CD14-positive monocyte (primary cell): Measurements from ENCODE around the gene TMED1. TPM values are rescaled to one million over a fixed set of nuclear protein-coding genes. Genes with fewer than 3 reads are reported as not detected.
A peak's percentile ranks its signal among the peaks of the same experiment; 100 is the strongest.

Experiments
- DNase-seq, 3 donors: peaks; one replicate each; pipeline ENCODE4 v3.0.0-alpha.2; 2011 to 2022
- H2AFZ ChIP-seq: 2 replicates; pipeline ENCODE4 v1.6.0; 2012; ENCODE audit warnings: mild to moderate bottlenecking, low read depth, low read length, inconsistent platforms; ENCODE audit not compliant: insufficient read depth, poor library complexity, severe bottlenecking
- H3K27ac ChIP-seq, 2 donors: 1 replicate in 1 of 2; 2 replicates in 1 of 2; pipeline ENCODE4 v1.5.1; 2012 to 2013; ENCODE audit warnings: low read length in 2 of 2, control low read depth in 1 of 2, inconsistent platforms in 1 of 2, low read depth in 1 of 2, mild to moderate bottlenecking in 1 of 2
- H3K27me3 ChIP-seq, 2 donors: one replicate each; pipeline versions ENCODE4 v1.6.0 to v1.6.1; 2011 to 2013; ENCODE audit warnings: low read length in 2 of 2; ENCODE audit not compliant: control insufficient read depth in 2 of 2, insufficient read depth in 2 of 2
- H3K36me3 ChIP-seq, 2 donors: replicated peaks in 1 of 2; 1 replicate in 1 of 2; 2 replicates in 1 of 2; pipeline versions ENCODE4 v1.5.1 to v1.6.1; 2012 to 2013; ENCODE audit warnings: low read length in 2 of 2, control low read depth in 1 of 2, inconsistent platforms in 1 of 2, mild to moderate bottlenecking in 1 of 2; ENCODE audit not compliant: insufficient read depth in 2 of 2, control insufficient read depth in 1 of 2
- H3K4me1 ChIP-seq, 2 donors: 1 replicate in 1 of 2; 2 replicates in 1 of 2; pipeline versions ENCODE4 v1.5.1 to v1.6.1; 2012 to 2013; ENCODE audit warnings: low read length in 2 of 2, control low read depth in 1 of 2, inconsistent platforms in 1 of 2, mild to moderate bottlenecking in 1 of 2, moderate library complexity in 1 of 2; ENCODE audit not compliant: insufficient read depth in 2 of 2, control insufficient read depth in 1 of 2
- H3K4me2 ChIP-seq: replicated peaks from 2 replicates; pipeline ENCODE3; 2012; ENCODE audit warnings: low read length, moderate library complexity, mild to moderate bottlenecking; ENCODE audit not compliant: poor library complexity, severe bottlenecking; ENCODE audit errors: extremely low read depth
- H3K4me3 ChIP-seq, 3 experiments: fragments of 200-600 bp in 1 of 3; sonication (generic) in 1 of 3; replicated peaks in 1 of 3; 1 replicate in 2 of 3; 2 replicates in 1 of 3; pipeline ENCODE4 v1.5.1; 2011 to 2013; ENCODE audit warnings: low read length in 3 of 3, mild to moderate bottlenecking in 3 of 3, control low read depth in 2 of 3, low read depth in 2 of 3, inconsistent platforms in 1 of 3, moderate library complexity in 1 of 3
- H3K79me2 ChIP-seq: 2 replicates; pipeline ENCODE4 v1.6.0; 2012; ENCODE audit warnings: mild to moderate bottlenecking, control low read depth, inconsistent platforms, low read length, moderate library complexity; ENCODE audit not compliant: insufficient read depth
- H3K9ac ChIP-seq: 2 replicates; pipeline ENCODE4 v1.6.0; 2017; ENCODE audit warnings: low read length, mild to moderate bottlenecking; ENCODE audit not compliant: insufficient read depth, poor library complexity, severe bottlenecking
- H3K9me3 ChIP-seq, 2 donors: replicated peaks in 1 of 2; 1 replicate in 1 of 2; 2 replicates in 1 of 2; pipeline versions ENCODE4 v1.5.1 to v1.6.1; 2012 to 2013; ENCODE audit warnings: low read length in 2 of 2, control low read depth in 1 of 2; ENCODE audit not compliant: control insufficient read depth in 1 of 2, insufficient read depth in 1 of 2
- H4K20me1 ChIP-seq: 2 replicates; pipeline ENCODE4 v1.6.0; 2012; ENCODE audit warnings: mild to moderate bottlenecking, low read length, control low read depth, moderate library complexity; ENCODE audit not compliant: insufficient read depth
- H3K27ac Mint-ChIP-seq, 7 donors: one replicate each; pipeline ENCODE4 v1.8.0; 2020; ENCODE audit warnings: mild to moderate bottlenecking in 7 of 7, mixed read lengths in 7 of 7, moderate library complexity in 6 of 7, inconsistent platforms in 2 of 7
- H3K27me3 Mint-ChIP-seq, 3 donors: one replicate each; pipeline ENCODE4 v1.8.0; 2021 to 2022; ENCODE audit warnings: low read depth in 3 of 3, mild to moderate bottlenecking in 3 of 3, mixed read lengths in 3 of 3, moderate library complexity in 3 of 3, inconsistent platforms in 1 of 3
- H3K36me3 Mint-ChIP-seq, 2 donors: one replicate each; pipeline ENCODE4 v1.8.0; 2020; ENCODE audit warnings: mixed read lengths in 2 of 2, inconsistent platforms in 1 of 2, mild to moderate bottlenecking in 1 of 2
- H3K4me1 Mint-ChIP-seq: one replicate; pipeline ENCODE4 v1.8.0; 2020; ENCODE audit warnings: mild to moderate bottlenecking, mixed read lengths
- H3K4me3 Mint-ChIP-seq, 2 donors: one replicate each; pipeline ENCODE4 v1.8.0; 2020; ENCODE audit warnings: mild to moderate bottlenecking in 2 of 2, mixed read lengths in 2 of 2, moderate library complexity in 1 of 2
- H3K9me3 Mint-ChIP-seq, 7 donors: one replicate each; pipeline ENCODE4 v1.8.0; 2020 to 2022; ENCODE audit warnings: mixed read lengths in 7 of 7, mild to moderate bottlenecking in 6 of 7, moderate library complexity in 6 of 7, inconsistent platforms in 2 of 7
- WGBS: methylation state at CpG from one replicate; pipeline ENCODE4 v1.1.5; 2013; ENCODE audit warnings: missing lambda C conversion rate; ENCODE audit not compliant: insufficient coverage; 5-methylcytosine and 5-hydroxymethylcytosine counted together
- intact Hi-C, 2 donors: fragments of 100-400 bp; cut with micrococcal nuclease; formaldehyde crosslinking; loops; one replicate each; pipeline versions ENCODE4 v1.15.0 to v1.15.1; 2023
- polyA plus RNA-seq, 3 donors: library from polyadenylated mRNA; depleted of rRNA in 1 of 3; unstranded in 2 of 3; stranded (reverse) in 1 of 3; fragments of 300-500 nt in 2 of 3; fragments of >200 nt in 1 of 3; fragmentation: Illumina TruSeq in 2 of 3; gene quantifications; 1 replicate in 2 of 3; 2 replicates in 1 of 3; pipeline ENCODE4 v1.2.3, GENCODE V29; 2012 to 2021
- TF ChIP-seq, protein P1 (sequence below): fragments of 200-600 bp; IDR thresholded peaks from one replicate; pipeline ENCODE4 v1.8.0; 2022; ENCODE audit warnings: antibody characterized with exemption, mild to moderate bottlenecking

TMED1 gene
- polyA plus RNA-seq, 3 donors, result 23.2 to 56.7 (median 51.3) TPM

DNA sequence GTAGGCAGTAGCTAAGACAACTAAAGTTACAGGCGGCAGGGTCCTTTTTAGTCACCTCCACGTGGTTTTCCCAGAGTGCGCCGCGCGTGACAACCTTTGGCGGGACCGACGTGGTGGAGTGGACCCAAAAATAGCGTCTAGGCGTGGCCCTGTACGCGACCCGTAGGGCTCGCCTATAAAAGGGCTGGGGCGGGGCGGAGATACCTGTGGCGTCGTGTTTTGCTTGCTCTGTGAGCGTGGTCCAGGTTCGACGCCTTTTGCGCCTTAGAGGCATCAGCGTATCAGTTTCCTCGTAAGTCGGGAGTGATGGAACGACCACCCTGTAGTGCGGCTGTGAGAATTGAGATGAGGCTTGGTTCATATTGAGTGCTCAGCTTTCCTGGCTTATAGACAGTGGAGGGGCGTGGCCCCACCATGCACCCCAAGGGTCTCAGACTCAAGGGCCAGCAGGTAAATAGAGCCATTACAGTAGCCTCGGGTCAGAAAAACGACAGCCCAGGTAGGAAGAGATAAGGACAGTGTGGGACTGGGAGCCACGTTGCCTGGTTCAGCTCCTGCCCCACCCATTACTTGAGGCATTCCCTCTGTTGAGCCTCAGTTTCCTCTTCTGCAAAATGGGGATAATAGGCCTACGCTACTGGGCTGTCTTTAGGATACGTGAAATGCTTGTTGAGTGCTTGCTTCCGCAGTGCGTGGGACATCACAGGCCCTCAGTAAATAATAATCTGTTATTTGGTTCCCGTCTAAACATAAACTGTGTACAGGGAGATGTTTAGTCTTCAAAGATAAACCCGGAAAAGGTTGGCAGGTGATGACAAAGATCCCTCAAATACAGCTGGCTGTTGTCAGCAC is 693 bp upstream of the TMED1 start:
- H3K4me3 ChIP-seq, result peak overlapping the region; percentile 50 to 86 (median 72)
- TF ChIP-seq, protein P1, sequence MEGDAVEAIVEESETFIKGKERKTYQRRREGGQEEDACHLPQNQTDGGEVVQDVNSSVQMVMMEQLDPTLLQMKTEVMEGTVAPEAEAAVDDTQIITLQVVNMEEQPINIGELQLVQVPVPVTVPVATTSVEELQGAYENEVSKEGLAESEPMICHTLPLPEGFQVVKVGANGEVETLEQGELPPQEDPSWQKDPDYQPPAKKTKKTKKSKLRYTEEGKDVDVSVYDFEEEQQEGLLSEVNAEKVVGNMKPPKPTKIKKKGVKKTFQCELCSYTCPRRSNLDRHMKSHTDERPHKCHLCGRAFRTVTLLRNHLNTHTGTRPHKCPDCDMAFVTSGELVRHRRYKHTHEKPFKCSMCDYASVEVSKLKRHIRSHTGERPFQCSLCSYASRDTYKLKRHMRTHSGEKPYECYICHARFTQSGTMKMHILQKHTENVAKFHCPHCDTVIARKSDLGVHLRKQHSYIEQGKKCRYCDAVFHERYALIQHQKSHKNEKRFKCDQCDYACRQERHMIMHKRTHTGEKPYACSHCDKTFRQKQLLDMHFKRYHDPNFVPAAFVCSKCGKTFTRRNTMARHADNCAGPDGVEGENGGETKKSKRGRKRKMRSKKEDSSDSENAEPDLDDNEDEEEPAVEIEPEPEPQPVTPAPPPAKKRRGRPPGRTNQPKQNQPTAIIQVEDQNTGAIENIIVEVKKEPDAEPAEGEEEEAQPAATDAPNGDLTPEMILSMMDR, result no peak
- peaks cover 18% of the 10 kb centered on the region for H4K20me1 ChIP-seq
- peak overlapping the region; percentile 89 for H3K4me2 ChIP-seq
- H3K36me3 ChIP-seq, result peaks cover 23 to 29% of the 10 kb centered on the region in 2 donors
- Mint-ChIP-seq H3K36me3 (peaks cover 13 to 25% of the 10 kb centered on the region in 2 donors), H3K4me1 (peaks cover 11% of the 10 kb centered on the region), H3K4me3 (peak overlapping the region; percentile 93 to 95), H3K9me3 (peaks cover 2 to 11% (median 7%) of the 10 kb centered on the region in 7 donors), H3K27ac (peak overlapping the region; percentile 97 to 100 (median 99)), H3K27me3 (peaks cover 0 to 9% (median 3%) of the 10 kb centered on the region in 3 donors)
- H3K27me3 ChIP-seq, result no peaks in the 10 kb centered on the region
- H2AFZ ChIP-seq, result peak overlapping the region; percentile 80
- intact Hi-C loops, result loop anchor here in 1 of 2 donors (5.0 kb wide), 1 partner anchor 36 kb away; the partner anchor contains the start of gene CARM1
- DNase-seq, result peak; percentile 81 to 86 (median 85)
- peak overlapping the region; percentile 85 to 94 for H3K27ac ChIP-seq
- WGBS, result 34% methylated on average over 36 of the region's 38 CpGs
- peaks cover 15 to 18% of the 10 kb centered on the region in 2 donors for H3K4me1 ChIP-seq
- H3K79me2 ChIP-seq, result no peaks in the 10 kb centered on the region
- peaks cover 0 to 8% of the 10 kb centered on the region in 2 donors for H3K9me3 ChIP-seq
- H3K9ac ChIP-seq, result peak overlapping the region; percentile 81

DNA sequence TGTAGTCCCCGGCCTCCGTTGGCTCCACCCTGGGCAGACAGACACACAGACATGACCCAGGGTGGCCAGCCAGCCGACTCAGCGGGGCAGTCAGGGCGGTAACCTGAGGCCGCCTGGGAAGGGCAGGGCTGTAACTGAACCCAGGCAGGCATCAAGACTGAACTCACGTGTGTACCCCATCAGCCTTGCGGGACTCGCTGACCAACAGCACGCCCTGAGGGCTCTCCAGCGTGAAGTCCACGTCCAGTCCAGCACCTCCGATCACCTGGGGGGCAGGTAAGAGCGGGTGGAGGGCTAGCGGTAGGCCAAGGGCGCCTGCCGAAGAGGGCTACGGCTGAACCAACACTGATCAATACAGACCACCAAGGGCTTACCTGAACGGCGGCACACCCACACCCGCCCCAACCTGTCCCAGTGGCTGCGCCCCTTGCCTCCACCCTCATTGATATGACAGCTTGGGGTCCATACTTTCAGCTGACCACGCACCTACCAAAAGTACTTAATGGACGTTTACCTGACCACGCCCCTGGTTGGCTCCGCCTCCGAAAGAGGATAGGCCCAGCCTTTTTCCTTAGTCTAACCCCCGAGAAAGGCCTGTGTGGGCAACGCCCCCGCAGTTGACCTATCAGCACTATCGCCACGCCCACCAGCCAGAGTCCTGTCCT is 791 bp downstream of the TMED1 start:
- Histone ChIP-seq H3K9me3 (peaks cover 0 to 8% of the 10 kb centered on the region in 2 donors), H3K79me2 (no peaks in the 10 kb centered on the region), H4K20me1 (peaks cover 30% of the 10 kb centered on the region), H3K9ac (no peak overlapping the region), H3K27ac (peak overlapping the region; percentile 85 to 94), H3K4me1 (peaks cover 15 to 18% of the 10 kb centered on the region in 2 donors), H3K27me3 (no peaks in the 10 kb centered on the region), H3K4me2 (peak overlapping the region; percentile 89), H3K36me3 (peaks cover 37 to 44% of the 10 kb centered on the region in 2 donors), H3K4me3 (peak overlapping the region in 2 of 3 experiments; percentile 72 to 86), H2AFZ (peak overlapping the region; percentile 20)
- TF ChIP-seq, protein P1, result no peak
- peaks cover 2 to 11% (median 7%) of the 10 kb centered on the region in 7 donors for H3K9me3 Mint-ChIP-seq
- intact Hi-C loops, result loop anchor here (2.0 to 5.0 kb wide), 2 partner anchors 37 to 268 kb away; partner anchors contain the start of genes CARM1 (in 1 of the 2) and KRI1 (in 1 of the 2)
- peaks cover 11% of the 10 kb centered on the region for H3K4me1 Mint-ChIP-seq
- peaks cover 15 to 33% of the 10 kb centered on the region in 2 donors for H3K36me3 Mint-ChIP-seq
- H3K27me3 Mint-ChIP-seq, result peaks cover 0 to 9% (median 0%) of the 10 kb centered on the region in 3 donors
- DNase-seq, result no peak
- peak overlapping the region; percentile 93 to 95 for H3K4me3 Mint-ChIP-seq
- H3K27ac Mint-ChIP-seq, result peak overlapping the region; percentile 97 to 100 (median 99)
- WGBS, result 63% methylated on average over 27 of the region's 32 CpGs
